HCT116 (cell line): ENCODE data around the gene GRAMD2A. TPM values are rescaled to one million over a fixed set of nuclear protein-coding genes. Genes with fewer than 3 reads are reported as not detected.
"Not testable (repeated sequence)": the region's sequence is repeated elsewhere in the genome, so short reads cannot be mapped to it uniquely, and the experiment has no call there.

Experiments used
- ATAC-seq: fragments of 200-7000 bp; cut with Tn5 transposase; 2 replicates; pipeline ENCODE4 v1.9.1; 2020; ENCODE audit warnings: mild to moderate bottlenecking, moderate library complexity
- BruUV-seq: library from RNA; stranded (reverse); fragments of 400-500 nt; replicated peaks from 2 replicates; lab custom pipeline; 2021; lab: Mats Ljungman, UMichigan
- CTCF ChIA-PET: fragments of 300-600 bp; sonication (Branson Sonifier 250); formaldehyde crosslinking; loops from one replicate; lab custom pipeline; 2021; ENCODE audit warnings: antibody characterized with exemption; lab: Charles Lee
- POLR2A ChIA-PET: fragments of 300-600, 350-600 bp; sonication (Branson Sonifier 250); formaldehyde crosslinking; loops from one replicate; lab custom pipeline; 2021; ENCODE audit warnings: antibody characterized with exemption; lab: Charles Lee
- RAD21 ChIA-PET, 2 experiments: fragments of 300-600 bp; sonication (Branson Sonifier 250); formaldehyde crosslinking; loops; one replicate each; lab custom pipeline; 2023; ENCODE audit warnings: low total read pairs in 2 of 2; ENCODE audit not compliant: uncharacterized antibody in 2 of 2, unreplicated experiment in 2 of 2, low non-redundant PET in 1 of 2; lab: Charles Lee
- DNase-seq: peaks from one replicate; pipeline ENCODE4 v3.0.0-alpha.2; 2010; ENCODE audit warnings: low read depth, low spot score
- H2AFZ ChIP-seq: fragments of 200-600 bp; shearing (Covaris generic), sonication (generic); 2 replicates; pipeline ENCODE4 v1.6.1; 2017; ENCODE audit warnings: low read depth, mixed run types, mixed read lengths, antibody characterized with exemption, low read length; ENCODE audit not compliant: poor library complexity, severe bottlenecking
- H3K27ac ChIP-seq: 2 replicates; pipeline ENCODE4 v1.5.1; 2012; ENCODE audit warnings: low read depth, low read length
- H3K27me3 ChIP-seq: fragments of 200-600 bp; sonication (generic); 2 replicates; pipeline ENCODE4 v1.6.1; 2016; ENCODE audit warnings: mixed run types, low read length, mixed read lengths; ENCODE audit not compliant: insufficient read depth
- H3K36me3 ChIP-seq, 2 experiments: fragments of 200-500 bp in 1 of 2; fragments of 200-600 bp in 1 of 2; sonication (Bioruptor generic) in 1 of 2; sonication (generic) in 1 of 2; 2 replicates each; pipeline versions ENCODE4 v1.5.1 to v1.6.1; 2014 to 2016; ENCODE audit warnings: low read length in 2 of 2, inconsistent platforms in 1 of 2, mixed read lengths in 1 of 2, mixed run types in 1 of 2; ENCODE audit not compliant: insufficient read depth in 2 of 2, control insufficient read depth in 1 of 2
- H3K4me1 ChIP-seq, 2 experiments: fragments of 200-600 bp in 1 of 2; sonication (generic) in 1 of 2; 2 replicates each; pipeline versions ENCODE4 v1.5.1 to v1.6.1; 2012 to 2017; ENCODE audit warnings: low read length in 2 of 2, inconsistent platforms in 1 of 2, mild to moderate bottlenecking in 1 of 2, mixed read lengths in 1 of 2, mixed run types in 1 of 2, moderate library complexity in 1 of 2; ENCODE audit not compliant: insufficient read depth in 2 of 2, control insufficient read depth in 1 of 2
- H3K4me2 ChIP-seq: fragments of 200-600 bp; sonication (generic); 2 replicates; pipeline ENCODE4 v1.6.1; 2017; ENCODE audit warnings: mixed run types, low read length, mixed read lengths
- H3K4me3 ChIP-seq, 2 experiments: fragments of 200-600 bp in 1 of 2; sonication (generic) in 1 of 2; replicated peaks in 1 of 2; 2 replicates each; pipeline ENCODE4 v1.5.1; 2011 to 2016; ENCODE audit warnings: low read length in 2 of 2, control low read depth in 1 of 2, low read depth in 1 of 2, mild to moderate bottlenecking in 1 of 2, mixed read lengths in 1 of 2, mixed run types in 1 of 2
- H3K79me2 ChIP-seq: fragments of 200-600 bp; sonication (generic); 2 replicates; pipeline ENCODE4 v1.6.1; 2017; ENCODE audit warnings: mild to moderate bottlenecking, mixed run types, low read length, moderate library complexity, mixed read lengths; ENCODE audit not compliant: insufficient read depth
- H3K9ac ChIP-seq: fragments of 200-600 bp; sonication (generic); 2 replicates; pipeline ENCODE4 v1.6.1; 2016; ENCODE audit warnings: low read length, mixed read lengths
- H3K9me2 ChIP-seq: fragments of 200-600 bp; sonication (generic), shearing (Covaris generic); 2 replicates; pipeline ENCODE4 v1.6.1; 2017; ENCODE audit warnings: mixed run types, mild to moderate bottlenecking, moderate library complexity; ENCODE audit not compliant: insufficient read depth
- H3K9me3 ChIP-seq, 2 experiments: fragments of 200-500 bp in 1 of 2; fragments of 200-600 bp in 1 of 2; sonication (Bioruptor generic) in 1 of 2; sonication (generic) in 1 of 2; 2 replicates each; pipeline ENCODE4 v1.6.1; 2014 to 2017; ENCODE audit warnings: low read length in 2 of 2, mixed read lengths in 2 of 2, inconsistent platforms in 1 of 2, low read depth in 1 of 2, mild to moderate bottlenecking in 1 of 2, mixed run types in 1 of 2, moderate library complexity in 1 of 2; ENCODE audit not compliant: control insufficient read depth in 1 of 2, insufficient read depth in 1 of 2
- H4K20me1 ChIP-seq: fragments of 200-600 bp; sonication (generic), shearing (Covaris generic); 2 replicates; pipeline ENCODE4 v1.6.1; 2017; ENCODE audit warnings: mixed run types, mild to moderate bottlenecking, moderate library complexity; ENCODE audit not compliant: insufficient read depth
- ATF3 ChIP-seq: IDR thresholded peaks from 2 replicates; pipeline ENCODE4 v1.6.1; 2012
- CBX3 ChIP-seq: IDR thresholded peaks from 2 replicates; pipeline ENCODE4 v1.6.1; 2012; ENCODE audit warnings: low read depth
- EGR1 ChIP-seq: IDR thresholded peaks from 2 replicates; pipeline ENCODE4 v1.6.1; 2012; ENCODE audit warnings: low read depth
- TCF7L2 ChIP-seq: IDR thresholded peaks from 2 replicates; pipeline ENCODE4 v1.7.0; 2011; ENCODE audit warnings: borderline replicate concordance, inconsistent platforms; ENCODE audit not compliant: insufficient read depth, insufficient read length; ENCODE audit errors: extremely low read depth
- YY1 ChIP-seq: IDR thresholded peaks from 2 replicates; pipeline ENCODE4 v1.6.1; 2011; ENCODE audit warnings: low read length, low read depth, moderate library complexity, mild to moderate bottlenecking; ENCODE audit not compliant: insufficient replicate concordance; ENCODE audit errors: extremely low read depth
- intact Hi-C: fragments of 100-400 bp; cut with micrococcal nuclease; formaldehyde crosslinking; loops from 2 replicates; pipeline ENCODE4 v1.10.0; 2022
- total RNA-seq: library from RNA; stranded (reverse); gene quantifications from one replicate; pipeline ENCODE4 v1.2.1, GENCODE V29; 2021; ENCODE audit not compliant: unreplicated experiment

The GRAMD2A gene
- total RNA-seq, 1 experiment from 2014 or later: 8.0 TPM

GRCh38 chr15:72172796-72173195, 24.8 kb downstream of the GRAMD2A start:
- Histone ChIP-seq H3K36me3 (no peaks in the 10 kb centered on the region), H4K20me1 (no peaks in the 10 kb centered on the region), H3K9me2 (no peaks in the 10 kb centered on the region), H3K79me2 (no peaks in the 10 kb centered on the region), H3K4me1 (peaks cover 0 to 3% of the 10 kb centered on the region in 2 experiments; a peak in 1 of 4 replicates), H3K4me2 (no peak overlapping the region), H2AFZ (no peak overlapping the region), H3K27ac (no peak overlapping the region), H3K4me3 (no peak overlapping the region), H3K9ac (no peak overlapping the region), H3K9me3 (no peaks in the 10 kb centered on the region), H3K27me3 (no peaks in the 10 kb centered on the region)
- ATAC-seq (no peak), DNase-seq (no peak)
- CTCF ChIA-PET: no interaction called here
- RAD21 ChIA-PET: no interaction called here
- no TSS peak for BruUV-seq
- POLR2A ChIA-PET: no interaction called here
- intact Hi-C loops: no loop called here
- TF ChIP-seq EGR1 (no peak), ATF3 (no peak), TCF7L2 (no peak), CBX3 (no peak), YY1 (no peak)

- H4K20me1 ChIP-seq, H3K27me3 ChIP-seq, H3K9me2 ChIP-seq, intact Hi-C loops, RAD21 ChIA-PET, CTCF ChIA-PET, H3K4me3 ChIP-seq, H2AFZ ChIP-seq, H3K36me3 ChIP-seq, POLR2A ChIA-PET, DNase-seq, H3K4me2 ChIP-seq, BruUV-seq, ATAC-seq, H3K79me2 ChIP-seq, H3K9me3 ChIP-seq, H3K4me1 ChIP-seq, H3K27ac ChIP-seq, H3K9ac ChIP-seq: not testable (repeated sequence)
Measured at GRCh38 chr15:72171978-72172377, 25.6 kb downstream of the GRAMD2A start.
